Peyer's patch (tissue), 4 donors: ENCODE measurements around the gene VPS16. TPM values are rescaled to one million over a fixed set of nuclear protein-coding genes. Genes with fewer than 3 reads are reported as not detected.

ENCODE experiments used
- DNase-seq, 3 donors: peaks; one replicate each; pipeline ENCODE4 v3.0.0-alpha.2; 2017 to 2019
- H3K27ac ChIP-seq, 4 donors: fragments of 200-600 bp; sonication (generic); one replicate each; pipeline ENCODE4 v1.5.1; 2016 to 2019
- H3K27me3 ChIP-seq, 2 donors: fragments of 200-600 bp; sonication (generic); one replicate each; pipeline ENCODE4 v1.5.1; 2019
- H3K36me3 ChIP-seq, 3 donors: fragments of 200-600 bp; sonication (generic); one replicate each; pipeline ENCODE4 v1.5.1; 2016 to 2019
- H3K4me1 ChIP-seq, 4 donors: fragments of 200-600 bp; sonication (generic); one replicate each; pipeline ENCODE4 v1.5.1; 2016 to 2019
- H3K4me3 ChIP-seq, 4 donors: fragments of 200-600 bp; sonication (generic); 1 replicate in 3 of 4; 2 replicates in 1 of 4; pipeline ENCODE4 v1.5.1; 2016 to 2019; ENCODE audit warnings: mild to moderate bottlenecking in 1 of 4
- H3K9me3 ChIP-seq, 4 donors: fragments of 200-600 bp; sonication (generic); one replicate each; pipeline ENCODE4 v1.5.1; 2016 to 2019; ENCODE audit warnings: mild to moderate bottlenecking in 1 of 4
- POLR2A ChIP-seq, 2 donors: fragments of 450-650 bp; IDR thresholded peaks; one replicate each; pipeline ENCODE4 v1.5.1; 2017; ENCODE audit warnings: antibody characterized with exemption in 2 of 2, mild to moderate bottlenecking in 2 of 2, moderate library complexity in 2 of 2
- total RNA-seq, 4 donors: library from RNA; depleted of rRNA; stranded (reverse); fragments of >200 nt; gene quantifications; one replicate each; pipeline ENCODE4 v1.1.0, GENCODE V29; 2016
- TF ChIP-seq, protein P1 (sequence below), 6 experiments: fragments of 450-650 bp in 4 of 6; fragments of 200-600 bp in 2 of 6; sonication (generic) in 1 of 6; IDR thresholded peaks; one replicate each; pipeline ENCODE4 v1.5.1; 2017 to 2019; ENCODE audit warnings: antibody characterized with exemption in 6 of 6, mild to moderate bottlenecking in 3 of 6, moderate library complexity in 1 of 6

VPS16 gene
- total RNA-seq, 4 donors from 2014 or later, result 43.7 to 54.6 (median 45.1) TPM

DNA sequence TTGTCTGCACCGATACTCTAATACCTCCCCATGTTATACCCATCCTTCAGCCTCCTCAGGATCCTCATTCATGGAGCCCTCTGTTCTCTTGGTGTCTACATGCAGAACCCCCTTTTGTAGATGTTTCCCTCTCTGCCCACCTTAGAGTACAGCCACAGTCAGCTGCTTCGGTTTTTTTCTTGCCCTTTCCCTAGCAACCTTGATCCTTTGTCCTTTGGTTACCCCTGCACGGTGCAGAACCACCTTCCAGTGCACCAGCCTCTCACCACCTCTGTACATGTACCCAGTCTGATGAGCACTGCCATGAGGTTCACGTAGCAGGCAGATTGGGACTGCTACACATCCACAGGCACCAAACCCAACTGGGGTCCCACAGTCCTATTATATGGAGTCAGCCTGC lies 7.3 kb downstream of the VPS16 start:
- H3K27me3 ChIP-seq, result no peaks in the 10 kb centered on the region
- H3K9me3 ChIP-seq, result no peaks in the 10 kb centered on the region
- no peaks in the 10 kb centered on the region for H3K36me3 ChIP-seq
- no peak for DNase-seq
- no peaks in the 10 kb centered on the region for H3K4me1 ChIP-seq
- H3K4me3 ChIP-seq, result no peak overlapping the region
- no peak for TF ChIP-seq POLR2A (IDR thresholded peaks at IDR 0.05)
- TF ChIP-seq, protein P1, sequence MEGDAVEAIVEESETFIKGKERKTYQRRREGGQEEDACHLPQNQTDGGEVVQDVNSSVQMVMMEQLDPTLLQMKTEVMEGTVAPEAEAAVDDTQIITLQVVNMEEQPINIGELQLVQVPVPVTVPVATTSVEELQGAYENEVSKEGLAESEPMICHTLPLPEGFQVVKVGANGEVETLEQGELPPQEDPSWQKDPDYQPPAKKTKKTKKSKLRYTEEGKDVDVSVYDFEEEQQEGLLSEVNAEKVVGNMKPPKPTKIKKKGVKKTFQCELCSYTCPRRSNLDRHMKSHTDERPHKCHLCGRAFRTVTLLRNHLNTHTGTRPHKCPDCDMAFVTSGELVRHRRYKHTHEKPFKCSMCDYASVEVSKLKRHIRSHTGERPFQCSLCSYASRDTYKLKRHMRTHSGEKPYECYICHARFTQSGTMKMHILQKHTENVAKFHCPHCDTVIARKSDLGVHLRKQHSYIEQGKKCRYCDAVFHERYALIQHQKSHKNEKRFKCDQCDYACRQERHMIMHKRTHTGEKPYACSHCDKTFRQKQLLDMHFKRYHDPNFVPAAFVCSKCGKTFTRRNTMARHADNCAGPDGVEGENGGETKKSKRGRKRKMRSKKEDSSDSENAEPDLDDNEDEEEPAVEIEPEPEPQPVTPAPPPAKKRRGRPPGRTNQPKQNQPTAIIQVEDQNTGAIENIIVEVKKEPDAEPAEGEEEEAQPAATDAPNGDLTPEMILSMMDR (IDR thresholded peaks at IDR 0.05), result no peak
- no peak overlapping the region for H3K27ac ChIP-seq

DNA sequence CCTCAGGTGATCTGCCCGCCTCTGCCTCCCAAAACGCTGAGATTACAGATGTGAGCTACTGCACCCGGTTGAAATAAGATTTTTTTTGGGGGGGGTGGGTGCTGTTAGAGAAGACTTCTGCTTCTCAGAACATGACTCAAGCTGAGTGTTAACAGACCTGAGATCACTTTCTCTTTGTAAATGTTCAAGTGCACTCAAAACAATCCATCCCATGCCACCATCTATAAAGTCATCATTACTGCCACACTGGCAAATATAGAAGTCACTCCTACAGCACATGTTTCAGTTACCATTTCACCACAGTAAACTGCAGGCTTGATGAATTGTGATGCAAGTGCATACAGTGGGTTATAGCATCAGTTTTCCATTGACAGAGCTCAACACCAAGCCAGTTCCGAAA lies 9.0 kb downstream of the VPS16 start:
- TF ChIP-seq, protein P1 (IDR thresholded peaks at IDR 0.05), result no peak
- TF ChIP-seq POLR2A (IDR thresholded peaks at IDR 0.05), result no peak
- H3K9me3 ChIP-seq, result no peaks in the 10 kb centered on the region
- no peak overlapping the region for H3K27ac ChIP-seq
- no peaks in the 10 kb centered on the region for H3K4me1 ChIP-seq
- no peak for DNase-seq
- H3K27me3 ChIP-seq, result no peaks in the 10 kb centered on the region
- no peaks in the 10 kb centered on the region for H3K36me3 ChIP-seq
- H3K4me3 ChIP-seq, result no peak overlapping the region

DNA sequence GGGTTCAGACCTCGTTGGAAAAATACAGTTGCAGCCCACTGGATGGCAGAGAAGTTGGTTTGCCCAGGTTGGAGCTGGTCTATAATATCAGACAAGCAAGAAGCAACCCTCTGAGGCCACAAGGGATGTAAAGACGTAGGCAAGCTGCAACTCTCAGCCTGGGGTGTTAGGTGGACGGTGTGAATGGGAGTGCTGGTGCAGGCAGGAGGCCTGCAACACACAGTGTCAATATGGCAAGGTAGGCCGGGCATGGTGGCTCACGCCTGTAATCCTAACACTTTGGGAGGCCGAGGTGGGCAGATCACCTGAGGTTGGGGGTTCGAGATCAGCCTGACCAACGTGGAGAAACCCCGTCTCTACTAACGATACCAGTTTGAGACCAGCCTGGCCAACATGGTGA lies 10.5 kb downstream of the VPS16 start:
- Histone ChIP-seq H3K27ac (no peak overlapping the region), H3K27me3 (no peaks in the 10 kb centered on the region), H3K36me3 (no peaks in the 10 kb centered on the region), H3K4me3 (no peak overlapping the region), H3K4me1 (no peaks in the 10 kb centered on the region), H3K9me3 (no peaks in the 10 kb centered on the region)
- no peak for DNase-seq
- TF ChIP-seq, protein P1 (IDR thresholded peaks at IDR 0.05), result no peak
- TF ChIP-seq POLR2A (IDR thresholded peaks at IDR 0.05), result no peak

DNA sequence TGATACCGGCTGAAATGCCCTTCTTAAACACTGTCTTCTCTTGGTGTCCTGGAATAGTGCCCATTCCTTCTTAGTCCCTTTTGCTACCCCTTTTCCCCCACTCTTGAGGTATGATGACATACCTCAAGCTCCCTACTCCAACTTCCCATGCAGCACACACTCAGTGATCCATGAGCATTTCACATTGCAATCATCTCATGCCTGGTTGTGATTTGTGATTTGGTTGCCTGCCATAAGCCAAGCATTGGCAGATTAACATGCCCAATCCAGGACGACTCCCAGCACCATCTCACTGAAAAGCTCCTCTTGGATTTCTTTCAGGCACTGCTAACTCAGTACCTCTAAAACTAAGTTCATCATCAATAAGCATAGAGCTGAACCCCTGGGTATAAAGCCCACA lies 18.0 kb downstream of the VPS16 start:
- Histone ChIP-seq H3K9me3 (no peaks in the 10 kb centered on the region), H3K27me3 (no peaks in the 10 kb centered on the region), H3K27ac (no peak overlapping the region), H3K4me3 (no peak overlapping the region), H3K4me1 (no peaks in the 10 kb centered on the region), H3K36me3 (peaks cover 0 to 32% (median 0%) of the 10 kb centered on the region in 3 donors)
- no peak for DNase-seq
- TF ChIP-seq, protein P1 (IDR thresholded peaks at IDR 0.05), result no peak
- no peak for TF ChIP-seq POLR2A (IDR thresholded peaks at IDR 0.05)

DNA sequence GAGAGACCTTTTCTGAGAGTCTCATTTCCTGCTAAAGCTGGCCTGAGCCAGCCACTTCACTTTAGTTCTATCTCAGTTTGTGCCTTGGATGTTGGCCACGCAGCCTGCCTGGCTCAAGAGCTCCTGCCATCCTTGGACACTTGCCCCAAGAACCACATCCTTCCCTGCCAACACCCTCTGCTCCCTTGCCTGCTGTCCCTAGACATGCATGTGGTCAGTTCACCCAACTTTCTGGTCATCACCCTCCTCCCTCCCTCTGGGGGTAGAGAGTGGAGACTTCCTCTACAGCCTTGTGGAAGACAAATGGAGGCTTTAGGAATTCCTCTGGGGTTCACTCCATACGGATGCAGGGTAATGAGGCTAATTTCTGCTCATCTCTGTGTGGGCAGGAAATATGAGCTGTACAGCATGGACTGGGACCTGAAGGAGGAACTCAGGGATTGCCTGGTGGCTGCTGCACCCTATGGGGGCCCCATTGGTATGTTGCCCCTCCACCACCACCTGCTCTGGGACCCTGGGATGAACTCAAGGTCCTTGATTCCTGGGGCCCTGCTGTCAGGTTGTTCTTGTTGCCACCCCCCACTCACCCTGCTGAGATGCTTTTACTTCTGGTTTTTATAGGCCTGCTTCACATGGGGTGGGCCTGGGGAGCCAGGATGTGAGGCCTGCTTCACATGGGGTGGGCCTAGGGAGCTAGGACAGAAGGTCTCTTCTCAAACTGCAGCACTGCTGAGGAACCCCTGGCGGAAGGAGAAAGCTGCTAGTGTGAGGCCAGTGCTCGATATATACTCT lies 19.0 kb downstream of the VPS16 start:
- Histone ChIP-seq H3K27me3 (no peaks in the 10 kb centered on the region), H3K9me3 (no peaks in the 10 kb centered on the region), H3K4me1 (no peaks in the 10 kb centered on the region), H3K4me3 (no peak overlapping the region), H3K27ac (no peak overlapping the region), H3K36me3 (peaks cover 0 to 42% (median 0%) of the 10 kb centered on the region in 3 donors)
- TF ChIP-seq, protein P1 (IDR thresholded peaks at IDR 0.05), result no peak
- no peak for TF ChIP-seq POLR2A (IDR thresholded peaks at IDR 0.05)
- no peak for DNase-seq
